DMS53 treated with DMSO at 0.1 percent for 48 hours (cell line): ENCODE results near the gene LLGL2.
"Not testable (repeated sequence)": the region's sequence is repeated elsewhere in the genome, so short reads cannot be mapped to it uniquely, and the experiment has no call there.

ENCODE experiments used
- DNase-seq: peaks from one replicate; lab custom pipeline; 2025; ENCODE audit not compliant: unreplicated experiment; lab: John Stamatoyannopoulos, UW

LLGL2 gene

DNA sequence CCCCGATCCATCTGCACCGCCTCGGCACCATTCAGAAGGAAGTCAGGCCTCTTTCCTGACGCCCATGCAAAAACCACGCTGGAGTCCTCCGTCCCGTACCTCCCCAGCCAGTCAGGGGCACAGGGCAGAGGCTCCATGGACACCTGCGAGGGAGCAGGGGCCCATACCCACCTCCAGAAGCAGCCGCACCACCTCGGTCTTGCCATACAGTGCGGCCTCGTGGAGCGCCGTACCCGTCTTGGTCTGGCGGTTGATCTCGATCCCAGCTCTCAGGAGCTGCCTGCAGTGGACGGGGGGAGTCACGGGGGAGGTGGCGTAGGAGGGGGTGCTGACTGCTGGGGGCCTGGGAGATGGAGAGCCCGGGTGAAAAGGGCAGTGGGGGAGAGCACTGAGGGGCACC, 19.4 kb upstream of the LLGL2 start:
- no peak for DNase-seq

DNA sequence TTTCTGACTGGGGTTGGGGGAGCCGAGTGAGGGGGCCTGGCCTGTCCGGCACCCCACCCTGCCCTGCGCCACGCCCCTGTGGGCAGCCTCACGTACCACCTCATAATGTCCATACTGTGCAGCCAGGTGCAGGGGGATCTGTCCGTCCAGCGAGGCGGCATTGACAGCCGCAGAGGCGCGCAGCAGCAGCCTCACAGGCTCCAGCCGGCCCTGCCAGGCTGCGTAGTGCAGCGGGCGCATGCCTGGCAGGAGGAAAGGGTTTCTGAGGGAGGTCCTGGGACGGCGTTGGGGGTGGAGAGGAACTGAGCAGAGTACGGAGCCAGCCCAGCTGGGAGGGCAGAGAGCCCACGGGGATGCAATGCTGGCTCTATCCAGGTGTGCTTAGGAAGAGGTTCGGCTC, 18.6 kb upstream of the LLGL2 start:
- no peak for DNase-seq

DNA sequence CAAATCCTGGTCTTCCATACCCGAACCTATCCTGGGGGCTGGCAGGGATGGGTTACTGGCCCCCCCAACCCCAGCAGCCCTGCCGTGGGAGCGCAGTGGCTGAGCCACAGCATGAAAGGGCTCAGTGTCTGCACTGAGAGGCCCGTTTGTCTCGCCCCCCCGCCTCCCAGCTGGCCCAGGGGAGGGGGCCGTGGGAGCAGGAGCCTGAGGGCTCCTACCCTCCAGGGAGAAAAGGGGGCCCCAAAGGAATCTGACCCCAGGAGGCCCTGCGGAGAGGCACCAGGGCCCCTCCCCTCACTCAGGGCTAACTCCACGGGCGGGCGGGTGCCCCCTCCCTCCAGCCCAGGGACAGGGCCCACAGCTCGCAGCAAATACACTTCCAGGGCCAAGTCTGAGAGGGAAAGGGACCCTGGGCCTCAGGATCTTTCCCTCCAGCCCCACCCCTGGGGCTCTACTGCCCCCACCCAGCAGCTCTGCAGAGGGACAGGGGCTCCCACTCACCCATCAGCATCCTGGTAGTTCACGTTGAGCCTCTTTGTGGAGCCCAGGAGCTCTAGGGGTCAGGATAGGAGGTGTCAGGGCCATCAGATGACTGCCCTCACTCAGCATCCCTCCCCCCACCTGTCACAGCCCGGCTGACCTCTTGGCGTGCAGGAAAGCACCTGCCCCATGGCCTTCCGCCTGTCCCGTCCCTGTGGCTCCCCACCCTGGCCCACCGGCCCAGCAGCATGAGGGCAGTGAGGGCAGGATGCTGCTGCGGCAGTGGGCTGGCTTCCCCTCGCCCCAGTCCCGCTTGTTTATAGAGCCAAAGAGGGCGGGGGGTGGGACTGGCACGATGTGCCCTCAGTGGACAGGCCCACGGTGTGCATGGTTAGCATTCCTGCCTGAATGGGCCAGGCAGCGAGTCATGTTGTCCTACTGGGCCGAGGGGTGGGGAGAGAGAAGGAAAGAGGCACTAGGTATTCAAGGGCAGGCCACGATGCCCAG, 17.5 kb upstream of the LLGL2 start:
- no peak for DNase-seq

DNA sequence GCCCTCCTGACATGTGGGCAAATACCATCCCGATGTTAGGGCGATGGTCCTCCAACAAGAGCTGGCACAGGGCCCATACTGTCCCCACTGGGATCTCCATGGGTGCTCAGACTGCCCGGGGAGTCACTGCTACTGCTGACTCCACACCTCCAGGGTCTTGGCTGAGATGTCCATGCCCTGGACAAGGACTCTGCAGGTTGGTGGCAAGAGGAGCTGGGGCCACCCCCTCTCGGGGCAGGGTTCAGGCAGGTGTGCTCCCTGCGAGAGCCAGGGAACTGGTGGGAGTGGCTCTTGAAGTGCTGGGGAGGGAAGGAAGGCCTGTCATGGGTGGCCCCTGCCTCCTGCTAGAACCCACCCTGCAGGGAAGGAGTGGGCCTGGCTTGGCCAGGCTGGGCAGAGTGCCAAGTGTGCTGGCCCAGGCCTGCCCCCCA, 16.6 kb upstream of the LLGL2 start:
- DNase-seq, result no peak

DNA sequence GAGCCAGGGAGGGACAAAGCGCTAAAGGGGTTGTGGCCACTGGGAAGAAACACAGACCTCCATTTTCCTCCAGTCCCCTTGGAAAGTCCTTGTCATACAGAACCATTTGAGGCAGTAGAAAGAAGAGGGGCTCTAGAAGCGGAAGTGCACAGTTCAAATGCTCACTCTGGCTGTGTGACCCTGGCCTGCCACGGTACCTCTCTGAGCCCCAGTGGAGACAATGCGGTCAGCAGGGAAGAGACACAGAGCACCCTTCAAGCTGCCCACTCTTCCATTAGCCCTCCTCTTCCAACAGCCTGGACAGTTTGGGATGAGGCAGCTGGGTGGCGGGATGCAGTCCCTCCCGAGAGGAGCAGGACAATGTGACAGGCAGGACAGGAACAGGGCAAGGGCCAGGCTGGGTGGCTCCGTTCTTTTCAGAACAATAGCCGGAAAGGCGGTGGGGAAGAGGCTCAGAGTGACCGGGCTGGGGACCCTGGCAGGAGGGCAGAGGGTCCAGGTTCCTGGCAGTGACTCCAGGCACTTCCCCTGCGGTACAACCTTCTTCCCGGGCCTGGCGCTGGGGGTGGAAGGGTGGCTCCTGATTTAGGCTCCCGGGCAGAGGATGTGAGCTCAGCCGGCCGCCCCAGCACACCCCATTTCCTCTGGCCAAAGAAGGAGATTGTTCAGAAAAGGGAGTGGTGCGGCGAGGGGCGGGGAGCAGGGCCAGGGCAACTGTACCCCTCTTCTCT, 15.8 kb upstream of the LLGL2 start:
- DNase-seq, result no peak

DNA sequence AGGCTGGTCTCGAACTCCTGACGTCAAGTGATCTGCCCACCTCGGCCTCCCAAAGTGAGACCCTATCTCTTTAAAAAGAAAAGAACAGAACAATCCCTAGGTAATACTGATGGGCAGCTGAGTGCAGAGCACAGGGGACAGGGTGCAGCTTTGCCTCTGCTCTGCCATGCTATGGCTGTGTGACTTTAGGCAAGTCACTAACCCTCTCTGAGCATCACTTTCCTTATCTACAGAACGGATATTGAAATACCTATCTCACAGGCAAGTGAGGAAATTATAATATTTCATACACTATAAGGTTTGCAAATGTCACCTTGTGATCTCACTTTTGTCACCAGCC, 14.3 kb upstream of the LLGL2 start:
- DNase-seq, result no peak

DNA sequence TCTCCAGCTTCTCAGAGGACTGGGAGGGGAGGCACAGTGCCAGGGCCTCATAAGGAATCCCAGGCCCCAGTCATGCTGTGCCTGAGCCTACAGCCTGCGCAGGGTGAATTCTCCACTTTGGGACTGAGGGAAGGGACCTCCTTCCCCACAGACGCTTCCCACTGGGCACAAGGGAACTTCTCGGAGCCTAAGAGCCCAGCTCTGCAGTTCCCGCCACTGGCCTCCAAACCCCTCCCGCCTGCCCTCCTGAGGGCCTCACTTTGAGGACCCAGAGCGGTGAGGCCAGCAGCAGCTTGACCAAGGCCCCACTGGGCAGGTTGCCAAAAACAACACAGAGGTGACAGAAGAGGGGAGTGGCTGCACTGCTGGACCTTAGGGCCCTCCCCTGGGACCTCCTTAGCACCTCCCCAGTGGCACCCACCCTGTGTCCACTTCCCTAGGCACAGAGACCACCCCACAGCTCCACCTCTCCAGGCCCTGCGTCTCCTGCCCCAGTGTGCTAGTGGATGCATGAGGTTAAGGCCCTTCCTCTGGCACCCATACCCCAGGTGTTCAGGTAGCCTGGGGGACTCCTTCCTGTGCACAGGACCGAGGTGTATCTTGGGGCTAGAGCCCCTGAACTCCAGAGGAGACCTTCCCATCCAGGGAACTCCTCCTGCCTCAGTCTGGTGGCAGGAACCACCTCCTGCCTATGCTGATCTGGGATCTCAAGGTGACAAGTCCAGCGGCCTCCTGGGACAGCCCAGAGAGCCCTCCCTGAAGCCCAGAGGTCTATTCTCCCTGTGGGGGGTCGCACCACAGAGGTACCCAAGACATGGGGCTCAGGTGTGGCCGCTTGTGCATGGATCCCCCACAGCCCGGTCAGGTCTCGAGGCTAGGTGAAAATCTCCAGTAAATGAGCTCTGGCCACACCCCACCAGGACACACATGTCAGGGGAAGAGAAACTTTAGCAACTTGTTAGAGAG, 13.6 kb upstream of the LLGL2 start:
- DNase-seq, result no peak

DNA sequence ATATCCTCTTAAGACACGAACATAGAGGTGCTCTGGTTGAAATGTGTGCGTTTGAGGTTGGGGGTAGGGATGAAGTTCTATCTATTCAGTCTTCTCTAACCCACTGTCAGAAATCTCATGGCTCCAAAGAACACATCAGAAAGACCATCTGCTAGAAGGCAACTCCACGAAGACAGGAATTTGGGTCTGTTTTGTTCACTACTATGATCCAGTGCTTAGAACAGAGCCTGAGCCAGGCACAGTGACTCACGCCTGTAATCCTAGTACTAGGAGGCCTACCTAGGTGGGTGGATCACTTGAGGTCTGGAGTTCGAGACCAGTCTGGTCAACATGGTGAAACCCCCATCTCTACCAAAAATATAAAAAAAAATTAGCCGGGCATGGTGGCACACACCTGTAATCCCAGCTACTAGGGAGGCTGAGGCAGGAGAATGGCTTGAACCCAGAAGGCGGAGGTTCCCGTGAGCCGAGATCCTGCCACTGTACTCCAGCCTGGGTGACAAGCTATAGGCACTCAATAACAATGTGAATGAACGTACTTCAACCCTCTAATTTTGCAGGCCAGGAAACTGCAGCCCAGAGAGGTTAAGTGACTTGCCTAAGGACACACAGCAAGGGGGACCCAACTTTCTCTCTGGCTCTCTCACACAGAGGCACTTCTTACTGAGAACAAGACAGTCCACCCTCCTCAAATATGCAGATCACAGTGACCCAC, 12.4 kb upstream of the LLGL2 start:
- no peak for DNase-seq

DNA sequence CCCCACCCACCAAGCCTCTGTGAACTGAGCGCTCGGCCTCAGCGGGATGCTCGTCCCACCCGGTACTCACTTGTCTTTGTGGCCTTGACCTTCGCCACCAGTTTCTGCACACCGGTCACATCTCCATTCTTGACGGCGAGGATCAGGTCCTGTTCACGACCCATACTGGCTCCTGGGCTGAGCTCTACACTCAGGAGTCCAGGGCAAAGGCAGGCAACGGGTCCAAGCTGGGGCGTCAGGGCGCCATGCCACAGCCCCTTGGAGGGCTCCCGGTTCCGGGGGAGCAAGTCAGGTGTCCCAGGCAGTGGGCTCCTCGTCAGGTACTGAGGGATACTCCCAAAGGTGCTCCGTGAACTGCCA, 11.9 kb upstream of the LLGL2 start:
- no peak for DNase-seq

DNA sequence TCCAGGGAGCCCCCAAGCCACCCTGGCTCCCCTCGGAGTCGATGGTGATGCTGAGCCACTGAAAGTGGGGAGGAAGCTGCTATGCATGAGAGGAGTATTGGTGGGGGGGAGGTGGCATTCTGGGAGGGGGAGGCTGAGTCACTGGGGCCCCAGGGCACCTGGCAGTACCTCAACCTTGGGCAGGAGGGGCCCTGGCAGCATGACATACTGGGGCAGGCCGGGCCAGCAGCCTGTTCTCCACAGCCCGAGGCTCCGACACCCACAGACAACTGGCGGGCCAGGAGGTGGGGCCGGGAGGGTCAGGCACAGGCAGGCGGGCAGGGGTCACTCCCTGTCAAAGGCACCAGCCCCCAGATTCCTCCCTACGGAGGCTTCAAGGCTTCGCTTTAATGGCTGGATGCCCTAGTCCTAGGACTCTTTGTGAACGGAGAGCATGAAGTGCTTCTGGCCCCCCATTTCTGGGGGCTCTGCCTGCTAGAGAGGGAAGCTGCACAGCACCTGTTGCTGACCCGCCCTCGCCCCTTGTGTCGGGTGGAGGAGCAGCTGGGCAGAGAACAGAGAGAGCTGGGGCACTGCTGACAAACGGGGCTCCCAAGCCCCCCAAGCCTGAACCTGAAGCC, 11.1 kb upstream of the LLGL2 start:
- DNase-seq, result no peak

DNA sequence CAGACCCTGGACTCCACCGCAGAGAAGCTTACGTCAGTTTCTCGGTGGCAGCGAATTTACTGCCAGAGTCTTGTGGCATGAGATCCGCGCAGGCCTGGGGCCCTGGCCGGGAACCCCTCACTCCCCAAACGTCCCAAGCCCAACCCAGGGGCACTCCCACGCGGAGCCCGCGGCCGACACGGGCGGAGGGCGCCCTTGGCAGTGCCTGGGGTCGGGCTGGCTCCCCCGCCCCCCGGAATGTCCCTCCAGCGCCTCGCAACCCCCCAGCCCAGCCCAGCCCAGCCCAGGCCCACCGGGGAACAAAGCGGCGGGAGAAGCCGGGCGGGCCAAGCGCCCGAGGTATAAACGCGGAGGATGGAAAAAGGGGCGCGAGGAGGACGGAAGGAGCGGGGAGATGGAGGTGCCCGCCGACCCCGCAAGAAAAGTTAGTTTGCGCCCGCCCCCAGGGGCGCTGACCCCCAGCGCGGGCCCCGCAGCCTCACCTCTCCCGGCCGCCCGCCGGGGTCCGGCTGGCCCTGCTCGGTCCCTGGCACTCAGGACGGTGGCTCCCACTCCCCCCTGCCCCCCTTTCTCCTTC, 10.5 kb upstream of the LLGL2 start:
- DNase-seq, result no peak

DNA sequence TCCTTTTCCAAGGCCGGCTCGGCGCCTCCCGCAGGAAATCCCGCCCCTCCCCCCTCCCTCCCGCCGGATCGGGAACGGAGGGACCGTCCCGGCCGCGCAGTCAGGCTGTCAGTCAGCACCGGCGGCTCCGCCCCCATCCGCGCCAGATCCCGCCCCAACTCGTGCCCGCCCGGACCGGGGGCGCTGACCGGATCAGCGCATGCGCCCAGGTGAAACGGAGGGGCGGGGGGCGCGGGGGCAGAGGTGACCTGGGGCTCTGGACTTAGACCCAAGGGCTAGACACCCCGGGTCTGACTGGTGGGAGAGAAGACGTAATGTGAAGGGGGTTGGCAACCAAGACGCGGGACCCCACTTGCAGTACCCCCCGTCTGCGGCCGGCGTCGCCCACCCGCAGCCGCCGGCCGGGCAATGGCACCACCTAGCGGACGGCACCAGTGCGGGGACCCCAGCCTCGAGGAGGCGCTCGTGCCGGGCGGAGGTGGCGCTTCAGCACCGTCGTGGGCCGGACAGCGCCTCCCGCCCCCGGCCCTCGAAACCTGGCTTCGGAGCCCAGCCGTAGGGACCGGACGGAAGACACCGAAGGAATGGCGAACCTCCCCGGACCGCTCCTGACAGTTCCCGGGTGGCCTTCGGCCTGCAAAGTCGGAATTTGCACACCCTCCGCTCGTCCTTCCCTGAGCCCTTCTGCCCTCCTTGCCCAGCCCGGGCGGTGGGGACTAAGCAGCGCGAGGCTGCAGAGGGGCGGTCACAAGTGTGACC, 9.8 kb upstream of the LLGL2 start, which contains the start of gene CASKIN2:
TSS of gene CASKIN2 (minus strand) at position 42 of the 759 bp plus-strand sequence. CDS start 1,733 bp downstream, outside the sequence.
- peak; percentile 83 for DNase-seq

DNA sequence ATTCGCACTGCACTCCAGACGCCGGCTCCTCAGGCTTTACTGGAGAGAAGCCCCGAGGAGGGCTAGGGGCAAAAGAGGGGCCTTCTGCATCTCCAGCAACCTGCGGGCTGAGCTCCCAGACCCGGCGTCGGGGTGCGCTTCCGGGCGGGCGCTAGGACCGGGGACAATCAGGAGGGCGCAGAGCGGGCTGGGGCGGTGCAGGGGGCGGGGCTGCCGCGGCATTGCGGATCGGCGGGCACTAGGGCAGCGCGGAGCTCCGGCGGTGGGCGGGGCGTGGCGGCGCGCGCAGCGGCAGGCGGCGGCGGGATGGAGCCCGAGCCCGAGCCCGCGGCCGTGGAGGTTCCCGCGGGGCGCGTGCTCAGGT, 9.3 kb upstream of the LLGL2 start, which contains the start of gene TSEN54:
TSS of gene TSEN54 (plus strand) at position 274 of the 364 bp plus-strand sequence. CDS start at position 307, 33 bp downstream.
- DNase-seq, result peak; percentile 68

DNA sequence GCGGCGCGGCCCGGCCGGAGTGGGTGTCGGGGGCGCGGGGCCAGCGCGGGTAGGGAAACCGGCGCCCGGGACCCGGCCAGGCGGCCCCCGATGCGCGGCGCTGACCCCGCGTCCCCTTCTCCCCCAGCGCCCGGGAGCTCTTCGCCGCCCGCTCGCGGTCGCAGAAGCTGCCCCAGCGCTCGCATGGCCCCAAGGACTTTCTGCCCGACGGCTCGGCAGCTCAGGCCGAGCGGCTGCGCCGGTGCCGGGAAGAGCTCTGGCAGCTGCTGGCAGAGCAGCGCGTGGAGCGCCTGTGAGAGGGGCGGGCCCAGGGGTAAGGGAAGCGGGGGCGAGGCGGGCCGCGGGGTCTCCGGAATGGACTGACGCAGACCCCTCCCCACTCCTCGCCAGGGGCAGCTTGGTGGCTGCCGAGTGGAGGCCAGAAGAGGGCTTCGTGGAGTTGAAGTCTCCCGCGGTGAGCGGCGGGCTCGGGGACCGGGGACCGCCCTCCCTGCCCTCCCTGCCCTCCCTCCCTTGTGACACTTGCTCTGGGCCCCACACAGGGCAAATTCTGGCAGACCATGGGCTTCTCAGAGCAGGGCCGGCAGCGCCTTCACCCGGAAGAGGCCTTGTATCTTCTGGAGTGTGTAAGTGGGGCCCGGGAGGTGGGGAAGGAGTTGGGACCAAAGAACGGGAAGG, 8.7 kb upstream of the LLGL2 start:
- no peak for DNase-seq

DNA sequence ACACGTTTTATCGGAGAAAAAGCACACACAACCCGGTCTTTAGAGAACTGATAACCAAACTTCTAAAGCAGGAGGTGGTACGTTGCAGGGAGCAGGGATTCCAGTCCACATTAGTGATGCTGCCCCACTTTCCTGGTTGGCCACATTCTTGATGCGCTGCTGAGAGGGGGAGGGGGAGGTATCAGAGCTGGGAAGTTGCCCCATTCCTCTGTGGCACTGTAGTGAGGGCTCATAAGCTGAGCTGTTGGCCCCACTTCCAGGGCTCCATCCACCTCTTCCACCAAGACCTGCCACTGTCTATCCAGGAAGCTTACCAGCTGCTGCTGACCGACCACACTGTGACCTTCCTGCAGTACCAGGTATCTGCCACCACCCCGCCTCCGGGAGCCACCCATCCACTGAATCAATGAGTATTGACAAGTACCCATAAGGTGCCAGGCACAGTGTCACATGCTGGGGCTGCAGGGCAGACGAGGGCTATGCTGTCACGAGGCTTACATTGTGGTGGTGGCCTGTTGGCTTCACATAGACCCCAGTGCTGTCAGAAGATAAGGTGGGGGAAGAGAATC, 8.1 kb upstream of the LLGL2 start:
- DNase-seq, result no peak

DNA sequence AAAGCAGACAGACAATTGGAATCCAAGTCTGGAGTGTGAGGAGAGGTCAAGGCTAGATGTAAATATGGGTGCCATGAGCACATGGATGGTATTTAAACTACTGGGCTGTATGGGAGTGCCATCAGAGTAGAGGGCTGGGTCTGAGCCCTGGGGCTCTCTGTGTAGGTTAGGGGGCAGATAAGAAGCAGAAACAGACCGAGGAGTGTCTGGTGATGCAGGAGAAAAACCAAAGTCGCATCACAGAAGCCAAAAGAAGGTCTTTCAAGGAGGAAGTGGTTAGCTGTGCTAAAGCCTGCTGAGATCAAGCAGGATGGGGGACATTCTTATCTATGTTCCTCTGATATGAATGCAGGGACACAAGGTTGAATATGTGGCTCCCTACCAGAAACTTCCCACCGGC, 7.3 kb upstream of the LLGL2 start:
- DNase-seq, result no peak

DNA sequence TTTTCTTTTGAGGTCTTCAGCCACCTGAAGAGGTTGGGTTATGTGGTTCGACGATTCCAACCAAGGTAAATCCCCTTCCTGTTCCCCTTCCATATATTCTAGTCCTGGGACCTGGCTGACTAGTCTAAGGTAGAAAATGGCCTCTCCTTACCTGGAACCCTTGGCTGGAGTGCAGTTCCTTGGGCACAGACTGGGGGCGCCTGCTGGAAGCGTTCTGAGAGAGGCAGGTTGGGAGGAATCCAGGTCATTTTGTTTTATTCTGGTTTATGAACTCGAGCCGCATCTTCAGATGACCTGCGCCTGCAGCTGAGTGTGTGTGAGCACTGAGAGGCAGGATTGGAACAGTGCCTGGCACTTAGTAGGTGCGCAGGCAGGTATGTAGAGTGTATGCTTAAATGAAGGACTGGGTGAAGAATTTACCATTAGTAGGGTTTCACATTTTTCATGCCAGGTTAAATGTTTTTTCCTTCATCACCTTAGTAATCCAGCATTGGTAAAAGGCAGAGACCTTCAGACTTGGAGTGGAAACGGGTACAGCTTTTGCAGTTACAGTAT, 6.4 kb upstream of the LLGL2 start:
- no peak for DNase-seq

DNA sequence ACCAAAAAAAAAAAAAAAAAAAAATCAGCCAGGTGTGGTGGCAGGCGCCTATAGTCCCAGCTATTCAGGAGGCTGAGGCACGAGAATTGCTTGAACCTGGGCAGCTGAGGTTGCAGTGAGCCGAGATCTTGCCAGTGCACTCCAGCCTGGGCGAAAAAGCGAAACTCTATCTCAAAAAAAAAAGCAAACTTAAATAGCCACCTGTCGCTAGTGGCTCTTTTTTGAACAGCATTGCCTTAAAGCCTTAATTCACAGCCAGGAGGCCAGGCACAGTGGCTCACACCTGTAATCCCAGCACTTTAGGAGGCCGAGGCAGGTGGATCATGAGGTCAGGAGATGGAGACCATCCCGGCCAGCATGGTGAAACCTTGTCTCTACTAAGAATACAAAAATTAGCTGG, 5.1 kb upstream of the LLGL2 start:
- DNase-seq, result not testable (repeated sequence)
